ENCODE measurements around the gene SLC6A17.

The SLC6A17 gene

GRCh38 chr1:110224240-110224995 is 74.1 kb downstream of the SLC6A17 start:
- FAIRE-seq, result no peak

- no peak for FAIRE-seq
These were observed 74.9 kb downstream of the SLC6A17 start for GRCh38 chr1:110225212-110225611.

- no peak for FAIRE-seq
These were observed 75.6 kb downstream of the SLC6A17 start for GRCh38 chr1:110225756-110226404.

GRCh38 chr1:110227774-110228173 is 77.5 kb downstream of the SLC6A17 start:
- FAIRE-seq, result no peak

DNA sequence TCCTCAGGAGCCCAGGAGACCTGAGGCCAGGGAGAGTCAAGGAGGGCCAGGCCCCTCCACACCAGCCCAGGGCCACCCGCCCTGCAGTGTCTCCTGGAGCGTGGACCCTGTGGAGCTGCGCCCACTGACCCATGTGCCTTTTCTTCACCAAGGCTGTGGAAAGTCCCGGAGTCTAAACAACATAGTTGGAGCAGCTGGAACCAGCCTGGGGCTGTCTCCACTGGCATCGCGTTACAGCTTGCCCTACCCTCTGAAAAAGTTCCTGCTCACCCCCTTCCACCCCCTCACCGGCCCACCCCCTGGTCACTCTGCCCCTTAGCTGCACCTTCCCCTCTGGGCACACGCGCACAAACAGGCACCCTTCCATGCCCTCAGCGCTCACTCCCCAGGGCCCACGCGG is 78.1 kb downstream of the SLC6A17 start:
- no peak for FAIRE-seq

GRCh38 chr1:110228869-110229268 is 78.6 kb downstream of the SLC6A17 start:
- FAIRE-seq, result no peak

DNA sequence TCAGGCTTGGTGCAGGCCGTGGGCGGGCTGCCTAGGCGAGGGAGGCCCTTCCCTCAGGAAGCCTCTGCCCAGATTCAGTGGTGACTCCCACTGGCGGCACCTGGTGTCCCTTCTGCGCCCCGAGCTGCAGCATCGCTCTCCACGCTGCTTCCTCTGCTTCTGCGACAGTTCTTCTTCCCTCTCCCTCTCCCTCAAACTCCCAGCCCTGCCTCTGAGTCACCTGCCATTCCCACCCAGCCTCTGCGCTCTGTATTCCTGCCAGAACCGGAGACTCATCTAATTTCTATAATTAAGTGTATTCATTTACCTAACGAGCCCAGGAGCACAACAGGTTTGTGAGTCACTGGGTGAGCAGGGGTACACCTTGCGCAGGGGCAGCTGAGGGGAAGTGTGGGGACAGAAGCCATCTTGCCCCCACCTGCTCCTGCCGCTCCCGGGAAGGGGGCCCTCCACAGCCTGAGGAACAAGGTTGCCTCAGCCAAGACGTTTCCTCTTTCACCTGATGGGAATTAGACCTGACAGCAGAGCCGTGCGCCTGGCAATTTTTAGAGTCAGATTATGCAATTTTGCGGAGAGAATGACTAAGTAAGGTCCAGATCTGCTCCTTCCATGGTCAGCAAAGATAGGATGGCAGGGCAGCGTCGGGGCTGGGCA is 79.2 kb downstream of the SLC6A17 start:
- FAIRE-seq, result no peak

DNA sequence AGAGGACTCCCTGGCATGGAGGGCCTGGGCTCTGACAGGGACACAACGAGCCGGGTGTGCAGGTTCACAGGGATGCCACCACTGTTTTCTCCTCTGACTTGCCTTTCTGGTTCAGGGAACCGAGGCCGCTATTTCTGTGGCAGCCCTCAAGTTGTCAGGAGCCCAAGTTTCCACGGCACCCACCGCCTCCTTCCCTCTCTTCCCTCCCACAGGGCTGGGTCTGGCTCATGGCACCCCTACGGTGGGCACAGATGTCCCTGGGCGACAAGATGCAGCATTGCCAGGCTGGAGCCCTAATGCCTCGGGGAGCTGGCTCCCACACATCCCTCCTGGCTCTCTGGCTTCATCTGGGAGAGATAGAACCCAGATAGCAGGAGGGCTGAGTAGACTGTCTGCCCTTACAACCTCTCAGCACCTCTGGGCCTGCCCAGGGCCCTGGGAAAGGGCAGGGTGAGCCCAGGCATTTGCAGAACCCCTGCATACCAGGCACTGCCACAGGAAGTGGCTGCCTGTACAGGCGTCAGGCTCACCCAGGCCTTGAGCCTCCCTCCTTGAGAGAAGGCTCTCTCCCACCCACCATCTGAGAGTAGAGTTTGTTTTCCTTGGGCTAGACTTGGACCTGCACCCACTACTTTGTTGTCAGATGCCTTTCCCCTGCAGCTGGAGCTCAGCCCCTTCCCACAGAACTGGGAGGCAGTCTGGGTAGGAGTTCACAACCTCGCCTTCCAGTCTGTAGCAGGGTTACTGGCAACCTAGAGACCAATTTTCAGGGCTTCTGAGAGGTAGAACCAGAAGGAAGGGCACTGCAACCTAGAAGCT is 80.3 kb downstream of the SLC6A17 start:
- FAIRE-seq, result no peak

DNA sequence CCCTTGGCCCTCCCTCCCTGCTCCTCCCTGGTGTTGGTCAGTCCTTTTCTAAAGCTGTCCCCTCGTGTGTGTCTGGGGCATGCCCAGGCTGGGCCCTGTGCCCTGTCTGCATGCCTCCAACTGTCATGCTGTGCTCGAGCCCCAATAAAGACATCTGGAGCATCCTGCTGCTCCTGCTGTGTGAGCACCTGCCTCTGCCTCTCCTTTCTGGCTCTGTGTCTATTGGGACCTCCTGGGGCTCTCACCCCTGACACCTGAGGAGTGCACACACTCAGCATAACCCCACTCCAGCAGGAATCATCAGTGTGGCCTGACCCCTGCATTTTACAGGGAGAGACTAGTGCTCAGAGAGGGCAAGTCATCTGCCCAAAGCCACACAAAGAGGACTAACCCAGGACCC is 83.6 kb downstream of the SLC6A17 start:
- no peak for FAIRE-seq

GRCh38 chr1:110234691-110235090 is 84.4 kb downstream of the SLC6A17 start:
- FAIRE-seq, result no peak

DNA sequence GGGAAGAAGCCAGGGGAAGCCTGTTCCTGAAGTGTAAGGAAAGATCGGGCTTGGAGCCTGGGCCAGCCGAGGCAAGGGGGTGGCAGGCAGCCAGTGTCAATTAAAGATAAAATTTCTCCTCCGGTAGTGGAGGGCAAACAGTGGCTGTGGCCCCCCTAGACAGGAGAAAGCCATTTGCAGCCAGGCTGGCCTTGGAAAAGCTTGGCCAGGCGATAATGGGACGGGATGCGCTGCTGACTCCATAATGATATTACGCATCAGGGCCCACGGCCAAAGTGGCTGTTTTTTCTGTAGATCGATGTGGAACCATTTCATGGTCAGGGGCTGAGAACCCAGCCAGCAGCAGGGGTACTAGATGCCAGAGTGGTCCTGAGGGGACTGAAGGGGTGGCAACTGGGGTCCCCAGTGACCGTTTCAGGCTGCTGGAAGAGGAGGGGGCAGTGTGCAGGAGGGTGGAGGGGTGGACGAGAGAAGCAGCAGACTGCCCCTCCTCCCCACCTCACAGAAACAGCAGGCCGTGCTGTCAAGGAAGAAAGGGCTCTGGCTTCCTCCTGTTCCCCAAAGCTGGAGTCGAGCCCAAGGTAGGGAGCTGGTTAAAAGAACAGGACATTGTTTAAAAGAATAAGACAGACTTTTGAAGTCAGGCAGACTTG is 85.0 kb downstream of the SLC6A17 start:
- no peak for FAIRE-seq

DNA sequence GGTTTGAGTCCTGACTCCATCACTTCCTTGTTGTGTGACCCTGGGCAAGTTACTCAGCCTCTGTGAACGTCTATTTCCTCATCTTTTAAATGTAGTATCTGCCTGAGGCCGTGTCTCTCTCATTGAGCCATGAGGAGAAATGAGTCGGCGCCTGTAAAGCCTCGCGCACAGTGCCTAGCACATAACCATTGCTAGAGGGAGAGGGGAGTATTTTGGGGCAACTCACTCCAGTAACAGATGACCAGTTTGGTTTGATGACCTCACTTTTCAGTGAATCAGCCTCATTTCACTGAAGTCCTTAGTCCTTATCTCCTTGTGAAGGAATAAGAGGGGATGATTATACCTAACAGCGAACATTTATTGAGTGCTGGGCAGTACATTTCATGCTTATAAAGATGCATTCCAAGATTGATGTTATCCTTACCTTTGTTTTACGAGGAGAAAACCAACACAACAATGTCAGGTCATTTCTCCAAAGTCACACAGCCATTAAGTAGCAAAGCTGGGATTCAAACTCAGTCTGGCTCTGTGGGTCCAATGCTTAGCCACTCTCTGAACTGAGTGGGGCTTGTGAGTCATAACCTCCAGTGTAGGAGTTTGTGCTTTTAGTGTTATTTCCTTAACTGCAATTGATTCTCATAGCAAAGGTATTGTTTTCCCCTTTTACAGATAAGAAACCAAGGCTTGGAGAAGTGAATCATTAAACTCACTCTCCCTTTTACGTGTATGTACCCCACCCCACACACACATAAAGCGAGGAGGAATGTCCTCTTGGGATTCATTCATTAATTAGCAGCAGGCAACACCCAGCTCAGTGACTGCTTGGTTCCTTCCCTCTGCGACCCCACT is 85.8 kb downstream of the SLC6A17 start:
- no peak for FAIRE-seq

DNA sequence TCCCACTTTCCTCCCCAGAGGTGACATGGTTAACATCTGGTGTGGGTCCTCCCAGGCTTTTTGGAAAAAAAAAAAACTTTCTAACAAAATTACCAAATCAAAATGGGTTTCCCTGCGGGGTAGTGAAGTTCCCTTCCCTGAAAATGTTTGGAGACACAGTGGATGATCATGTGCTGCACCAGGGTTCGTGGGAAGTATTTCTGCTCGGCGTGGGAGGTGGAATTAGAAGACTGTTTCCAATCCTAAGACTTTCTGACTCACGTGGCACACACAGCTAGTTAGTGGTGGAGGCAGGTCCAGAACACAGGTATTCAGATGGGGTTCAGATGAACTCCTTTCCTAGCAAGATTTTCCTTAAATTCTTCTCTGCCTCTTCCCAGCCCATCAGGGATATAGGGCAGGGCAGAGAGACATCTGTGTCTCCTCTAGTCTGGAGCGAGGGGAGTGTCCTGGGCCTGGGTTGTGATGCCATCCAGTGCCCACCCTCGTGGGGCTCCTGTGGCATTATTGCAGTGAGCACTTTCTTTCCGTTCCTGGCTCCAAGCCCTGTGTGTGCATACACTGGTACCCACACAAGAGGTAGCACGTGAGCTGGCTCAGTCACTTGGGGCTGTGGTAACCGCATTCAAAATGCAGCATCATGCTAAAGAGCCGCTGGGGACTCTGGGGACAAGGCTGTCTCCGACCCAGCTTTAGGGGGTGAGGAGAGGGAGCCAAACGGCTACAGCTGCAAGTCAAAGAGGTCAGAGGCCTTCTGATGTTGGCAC is 87.3 kb downstream of the SLC6A17 start:
- FAIRE-seq, result no peak

- FAIRE-seq, result no peak
These were observed 89.4 kb downstream of the SLC6A17 start for GRCh38 chr1:110239441-110240430.

- no peak for FAIRE-seq
These were observed 90.3 kb downstream of the SLC6A17 start for GRCh38 chr1:110240476-110241210.

GRCh38 chr1:110241516-110241915 is 91.2 kb downstream of the SLC6A17 start:
- no peak for FAIRE-seq

- FAIRE-seq, result no peak
These were observed 91.8 kb downstream of the SLC6A17 start for GRCh38 chr1:110242062-110242461.

DNA sequence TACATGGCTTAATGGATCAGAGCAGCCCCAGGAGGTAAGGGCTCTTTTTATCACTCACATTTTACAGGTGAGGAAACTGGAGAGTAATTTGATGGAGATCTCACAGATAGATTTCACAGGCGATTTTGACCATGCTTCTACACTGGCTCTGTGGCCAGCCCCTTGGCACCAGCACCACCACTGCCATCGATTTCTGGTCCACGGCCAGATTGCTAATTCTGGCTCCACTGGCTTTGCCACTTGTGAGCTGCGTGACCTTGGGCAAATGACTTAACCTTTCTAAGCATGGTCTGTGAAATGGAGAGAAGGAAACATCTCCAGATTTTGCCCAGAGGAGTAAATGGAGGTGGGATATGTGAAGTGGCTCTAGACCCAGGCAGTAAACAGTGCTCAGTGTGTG is 92.4 kb downstream of the SLC6A17 start:
- FAIRE-seq, result no peak

GRCh38 chr1:110243146-110243545 is 92.9 kb downstream of the SLC6A17 start:
- no peak for FAIRE-seq

Measured in islet of Langerhans (tissue), 1 donor.